Smooth muscle cell of the brain vasculature (primary cell): ENCODE measurements around the gene AIPL1.

Experiments
- DNase-seq: peaks from one replicate; pipeline ENCODE4 v3.0.0-alpha.2; 2012; ENCODE audit warnings: low read depth, low spot score

The AIPL1 gene

DNA sequence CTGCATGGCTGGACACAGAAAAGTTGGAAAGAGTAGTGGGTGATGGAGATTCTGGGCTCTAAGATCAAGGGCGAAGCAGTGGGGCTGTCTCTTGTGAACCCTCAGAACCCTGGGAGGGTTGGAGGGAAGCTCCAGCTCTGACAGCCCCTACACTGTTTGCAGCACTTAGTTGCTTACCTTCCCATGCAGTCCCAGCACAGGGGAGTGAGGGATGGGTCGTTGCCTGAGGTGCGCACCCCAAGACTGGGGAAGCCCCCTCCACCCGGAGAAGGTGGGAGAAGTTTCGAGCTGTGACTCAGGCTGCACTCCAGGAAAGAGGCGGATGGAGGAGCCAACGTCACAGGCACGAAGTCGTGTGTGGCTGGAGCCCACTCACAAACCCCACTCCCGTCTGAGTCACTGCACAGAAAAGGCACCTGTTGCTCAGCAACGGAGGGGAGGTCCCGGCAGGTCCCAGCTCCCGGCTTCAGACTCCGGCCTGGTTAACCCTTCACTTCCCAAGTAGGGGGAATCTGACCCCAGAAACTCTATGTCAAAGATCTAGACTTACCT is 60.1 kb downstream of the AIPL1 start:
- DNase-seq, result no peak

DNA sequence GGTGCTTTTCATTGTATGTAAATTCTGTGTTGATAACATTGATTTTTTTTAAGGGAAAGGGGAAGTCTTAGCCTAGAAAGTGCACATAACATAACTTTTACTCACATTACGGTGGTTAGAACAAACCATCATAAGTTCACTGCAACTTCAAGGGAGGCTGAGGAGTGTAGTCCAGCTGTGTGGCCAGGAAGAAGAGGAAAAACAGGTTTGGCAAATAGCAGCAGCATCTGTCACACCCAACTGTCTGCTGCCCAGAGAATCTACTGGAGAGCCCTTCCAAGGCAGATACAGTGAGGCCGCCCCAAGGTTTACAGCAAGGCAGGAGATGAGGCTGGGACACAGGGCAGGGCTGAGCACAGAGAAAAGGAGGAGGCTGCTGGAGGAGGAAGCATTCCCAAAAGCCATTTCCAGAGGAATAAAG is 60.6 kb downstream of the AIPL1 start:
- no peak for DNase-seq
